Liver (tissue), 9 donors: Measurements from ENCODE around the gene FLT1. TPM values are rescaled to one million over a fixed set of nuclear protein-coding genes. Genes with fewer than 3 reads are reported as not detected.

Source experiments
- DNase-seq: peaks from one replicate; pipeline ENCODE4 v3.0.0-alpha.2; 2017; ENCODE audit warnings: low spot score
- H3K27ac ChIP-seq, 2 donors: one replicate each; pipeline ENCODE4 v1.7.0; 2013; ENCODE audit warnings: inconsistent platforms in 2 of 2, low read length in 2 of 2, control low read depth in 1 of 2, low read depth in 1 of 2, mild to moderate bottlenecking in 1 of 2
- H3K27me3 ChIP-seq, 4 donors: one replicate each; pipeline versions ENCODE4 v1.6.1 to v1.7.0; 2013; ENCODE audit warnings: low read length in 3 of 4, inconsistent platforms in 1 of 4, mild to moderate bottlenecking in 1 of 4, moderate library complexity in 1 of 4; ENCODE audit not compliant: control insufficient read depth in 4 of 4, insufficient read depth in 4 of 4
- H3K36me3 ChIP-seq, 4 donors: one replicate each; pipeline versions ENCODE4 v1.6.1 to v1.7.0; 2013; ENCODE audit warnings: low read length in 3 of 4, mild to moderate bottlenecking in 3 of 4, low read depth in 1 of 4, moderate library complexity in 1 of 4; ENCODE audit not compliant: control insufficient read depth in 4 of 4, insufficient read depth in 3 of 4
- H3K4me1 ChIP-seq, 4 donors: one replicate each; pipeline versions ENCODE4 v1.6.1 to v1.7.0; 2013; ENCODE audit warnings: low read length in 3 of 4, mild to moderate bottlenecking in 3 of 4, moderate library complexity in 1 of 4; ENCODE audit not compliant: control insufficient read depth in 4 of 4, insufficient read depth in 4 of 4
- H3K4me3 ChIP-seq, 3 donors: one replicate each; pipeline versions ENCODE4 v1.6.1 to v1.7.0; 2013; ENCODE audit warnings: low read length in 3 of 3, control low read depth in 1 of 3, low read depth in 1 of 3, mild to moderate bottlenecking in 1 of 3
- H3K9ac ChIP-seq, 2 donors: one replicate each; pipeline ENCODE4 v1.7.0; 2013; ENCODE audit warnings: low read length in 2 of 2, mild to moderate bottlenecking in 2 of 2, moderate library complexity in 2 of 2, control low read depth in 1 of 2, low read depth in 1 of 2
- H3K9me3 ChIP-seq, 4 donors: one replicate each; pipeline versions ENCODE4 v1.6.1 to v1.7.0; 2013; ENCODE audit warnings: low read length in 3 of 4; ENCODE audit not compliant: control insufficient read depth in 4 of 4
- FOXA2 ChIP-seq: IDR thresholded peaks from 2 replicates; pipeline ENCODE4 v1.6.1; 2016; ENCODE audit warnings: antibody characterized with exemption
- GABPA ChIP-seq, 2 donors: IDR thresholded peaks in 1 of 2; conservative IDR thresholded peaks in 1 of 2; 2 replicates each; pipeline ENCODE4 v1.6.1; 2016; ENCODE audit warnings: antibody characterized with exemption in 2 of 2, mild to moderate bottlenecking in 1 of 2, moderate library complexity in 1 of 2
- HNF4A ChIP-seq, 2 donors: conservative IDR thresholded peaks; 2 replicates each; pipeline ENCODE4 v1.6.1; 2016; ENCODE audit warnings: antibody characterized with exemption in 2 of 2, mild to moderate bottlenecking in 2 of 2
- HNF4G ChIP-seq: IDR thresholded peaks from 2 replicates; pipeline ENCODE4 v1.6.1; 2016; ENCODE audit warnings: antibody characterized with exemption
- JUND ChIP-seq, 2 donors: IDR thresholded peaks; 2 replicates each; pipeline ENCODE4 v1.6.1; 2016; ENCODE audit warnings: antibody characterized with exemption in 2 of 2
- NR2F2 ChIP-seq: IDR thresholded peaks from 2 replicates; pipeline ENCODE4 v1.6.1; 2016; ENCODE audit warnings: antibody characterized with exemption
- RXRA ChIP-seq, 2 donors: IDR thresholded peaks; 2 replicates each; pipeline ENCODE4 v1.6.1; 2017 to 2018; ENCODE audit warnings: antibody characterized with exemption in 2 of 2, mild to moderate bottlenecking in 1 of 2
- SP1 ChIP-seq: IDR thresholded peaks from 2 replicates; pipeline ENCODE4 v1.6.1; 2018; ENCODE audit warnings: antibody characterized with exemption, mild to moderate bottlenecking
- TAF1 ChIP-seq: conservative IDR thresholded peaks from 2 replicates; pipeline ENCODE4 v1.6.1; 2016; ENCODE audit warnings: antibody characterized with exemption, mild to moderate bottlenecking
- YY1 ChIP-seq: IDR thresholded peaks from 2 replicates; pipeline ENCODE4 v1.6.1; 2016; ENCODE audit warnings: antibody characterized with exemption, mild to moderate bottlenecking
- WGBS: extraction: QIAGEN DNeasy Blood & Tissue Kit; methylation state at CpG from one replicate; pipeline ENCODE4 v1.1.7; 2013; 5-methylcytosine and 5-hydroxymethylcytosine counted together
- polyA plus RNA-seq, 2 donors: library from polyadenylated mRNA; stranded (reverse) in 1 of 2; unstranded in 1 of 2; fragments of 200-250 nt in 1 of 2; fragments of >200 nt in 1 of 2; fragmentation: Nextera tagmentation in 1 of 2; extraction: Ambion mirVana in 1 of 2; gene quantifications; one replicate each; pipeline versions ENCODE4 v1.2.1 to v1.2.3, GENCODE V29; 2013 to 2015
- total RNA-seq, 2 donors: library from RNA; depleted of rRNA; stranded (reverse); fragments of >200 nt; gene quantifications; one replicate each; pipeline ENCODE4 v1.2.3, GENCODE V29; 2014
- TF ChIP-seq, protein P1 (sequence below): IDR thresholded peaks from 2 replicates; pipeline ENCODE4 v1.6.1; 2016; ENCODE audit warnings: antibody characterized with exemption, mild to moderate bottlenecking
- TF ChIP-seq, protein P2 (sequence below): IDR thresholded peaks from 2 replicates; pipeline ENCODE4 v1.6.1; 2016; ENCODE audit warnings: antibody characterized with exemption
- TF ChIP-seq, protein P3 (sequence below): fragments of 150-350 bp; IDR thresholded peaks from 2 replicates; pipeline ENCODE4 v1.5.1; 2017; ENCODE audit warnings: improper control_type of control experiment, low read depth, low read length; ENCODE audit not compliant: missing input control
- TF ChIP-seq, protein P4 (sequence below): IDR thresholded peaks from 2 replicates; pipeline ENCODE4 v1.6.1; 2016; ENCODE audit warnings: antibody characterized with exemption
- donor health status: healthy.
- donor health status: healthy.
- donor health status: healthy.
- donor health status: healthy.
- donor health status: healthy.

The FLT1 gene
- total and polyA plus RNA-seq, 4 donors = 4.1 to 19.7 (median 9.3) TPM

DNA sequence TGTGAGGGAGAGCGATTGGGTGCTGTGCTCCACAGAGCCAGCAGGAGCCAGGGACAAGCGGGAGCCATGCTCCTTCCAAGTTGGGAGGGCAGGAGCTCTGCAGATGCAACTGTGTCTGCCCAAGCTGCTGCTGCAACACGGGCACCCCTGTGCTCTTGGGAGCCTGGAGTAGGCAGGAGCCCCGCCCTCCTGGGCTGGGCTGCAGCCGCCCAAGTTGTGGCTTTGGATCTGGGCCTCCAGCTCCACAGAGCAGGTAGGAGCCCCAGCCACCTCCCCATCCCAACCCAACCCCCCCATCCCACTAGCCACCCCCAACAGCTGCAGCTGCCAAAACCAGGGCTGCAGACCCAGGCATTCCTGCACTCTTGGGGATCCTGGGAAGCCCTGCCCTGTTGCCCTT, 39.9 kb upstream of the FLT1 start (continued):
- TF ChIP-seq, protein P1, sequence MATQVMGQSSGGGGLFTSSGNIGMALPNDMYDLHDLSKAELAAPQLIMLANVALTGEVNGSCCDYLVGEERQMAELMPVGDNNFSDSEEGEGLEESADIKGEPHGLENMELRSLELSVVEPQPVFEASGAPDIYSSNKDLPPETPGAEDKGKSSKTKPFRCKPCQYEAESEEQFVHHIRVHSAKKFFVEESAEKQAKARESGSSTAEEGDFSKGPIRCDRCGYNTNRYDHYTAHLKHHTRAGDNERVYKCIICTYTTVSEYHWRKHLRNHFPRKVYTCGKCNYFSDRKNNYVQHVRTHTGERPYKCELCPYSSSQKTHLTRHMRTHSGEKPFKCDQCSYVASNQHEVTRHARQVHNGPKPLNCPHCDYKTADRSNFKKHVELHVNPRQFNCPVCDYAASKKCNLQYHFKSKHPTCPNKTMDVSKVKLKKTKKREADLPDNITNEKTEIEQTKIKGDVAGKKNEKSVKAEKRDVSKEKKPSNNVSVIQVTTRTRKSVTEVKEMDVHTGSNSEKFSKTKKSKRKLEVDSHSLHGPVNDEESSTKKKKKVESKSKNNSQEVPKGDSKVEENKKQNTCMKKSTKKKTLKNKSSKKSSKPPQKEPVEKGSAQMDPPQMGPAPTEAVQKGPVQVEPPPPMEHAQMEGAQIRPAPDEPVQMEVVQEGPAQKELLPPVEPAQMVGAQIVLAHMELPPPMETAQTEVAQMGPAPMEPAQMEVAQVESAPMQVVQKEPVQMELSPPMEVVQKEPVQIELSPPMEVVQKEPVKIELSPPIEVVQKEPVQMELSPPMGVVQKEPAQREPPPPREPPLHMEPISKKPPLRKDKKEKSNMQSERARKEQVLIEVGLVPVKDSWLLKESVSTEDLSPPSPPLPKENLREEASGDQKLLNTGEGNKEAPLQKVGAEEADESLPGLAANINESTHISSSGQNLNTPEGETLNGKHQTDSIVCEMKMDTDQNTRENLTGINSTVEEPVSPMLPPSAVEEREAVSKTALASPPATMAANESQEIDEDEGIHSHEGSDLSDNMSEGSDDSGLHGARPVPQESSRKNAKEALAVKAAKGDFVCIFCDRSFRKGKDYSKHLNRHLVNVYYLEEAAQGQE = no peak
- TF ChIP-seq RXRA (IDR thresholded peaks at IDR 0.05) = no peak

DNA sequence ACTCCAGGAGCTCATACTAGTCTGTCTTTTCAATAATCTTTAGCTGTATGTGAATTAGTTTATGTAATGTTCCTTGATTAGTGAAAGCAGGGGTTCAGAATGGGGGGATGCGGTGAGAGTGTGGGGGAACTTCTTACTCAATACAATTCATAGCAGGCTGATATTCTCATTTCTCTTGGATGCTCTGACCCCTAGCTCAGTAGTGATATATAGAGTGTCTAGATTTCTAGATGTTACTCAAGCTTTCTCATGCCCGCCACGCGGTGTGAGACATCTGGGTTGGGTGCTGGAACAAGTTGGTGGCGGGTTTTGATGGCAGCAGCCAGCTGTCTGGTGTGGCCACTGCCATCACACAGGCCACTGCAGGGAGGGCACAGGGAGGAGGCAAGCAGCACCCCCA, 39.3 kb upstream of the FLT1 start:
- Histone ChIP-seq H3K4me1 (peaks cover 6 to 22% (median 15%) of the 10 kb centered on the region in 4 donors), H3K36me3 (no peaks in the 10 kb centered on the region), H3K27ac (no peak overlapping the region), H3K4me3 (no peak overlapping the region), H3K9me3 (no peaks in the 10 kb centered on the region), H3K9ac (no peak overlapping the region), H3K27me3 (peaks cover 0 to 17% (median 6%) of the 10 kb centered on the region in 4 donors)
- TF ChIP-seq, protein P2, sequence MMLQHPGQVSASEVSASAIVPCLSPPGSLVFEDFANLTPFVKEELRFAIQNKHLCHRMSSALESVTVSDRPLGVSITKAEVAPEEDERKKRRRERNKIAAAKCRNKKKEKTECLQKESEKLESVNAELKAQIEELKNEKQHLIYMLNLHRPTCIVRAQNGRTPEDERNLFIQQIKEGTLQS = no peak
- TF ChIP-seq, protein P1 = no peak
- TF ChIP-seq NR2F2 (no peak), HNF4A (conservative IDR thresholded peaks at IDR 0.05) (no peak), GABPA (IDR thresholded peaks at IDR 0.05 in 1 of 2, conservative IDR thresholded peaks at IDR 0.05 in 1 of 2) (no peak), TAF1 (no peak), YY1 (no peak), JUND (IDR thresholded peaks at IDR 0.05) (no peak), HNF4G (no peak), RXRA (IDR thresholded peaks at IDR 0.05) (no peak), SP1 (no peak), FOXA2 (no peak)
- TF ChIP-seq, protein P3, sequence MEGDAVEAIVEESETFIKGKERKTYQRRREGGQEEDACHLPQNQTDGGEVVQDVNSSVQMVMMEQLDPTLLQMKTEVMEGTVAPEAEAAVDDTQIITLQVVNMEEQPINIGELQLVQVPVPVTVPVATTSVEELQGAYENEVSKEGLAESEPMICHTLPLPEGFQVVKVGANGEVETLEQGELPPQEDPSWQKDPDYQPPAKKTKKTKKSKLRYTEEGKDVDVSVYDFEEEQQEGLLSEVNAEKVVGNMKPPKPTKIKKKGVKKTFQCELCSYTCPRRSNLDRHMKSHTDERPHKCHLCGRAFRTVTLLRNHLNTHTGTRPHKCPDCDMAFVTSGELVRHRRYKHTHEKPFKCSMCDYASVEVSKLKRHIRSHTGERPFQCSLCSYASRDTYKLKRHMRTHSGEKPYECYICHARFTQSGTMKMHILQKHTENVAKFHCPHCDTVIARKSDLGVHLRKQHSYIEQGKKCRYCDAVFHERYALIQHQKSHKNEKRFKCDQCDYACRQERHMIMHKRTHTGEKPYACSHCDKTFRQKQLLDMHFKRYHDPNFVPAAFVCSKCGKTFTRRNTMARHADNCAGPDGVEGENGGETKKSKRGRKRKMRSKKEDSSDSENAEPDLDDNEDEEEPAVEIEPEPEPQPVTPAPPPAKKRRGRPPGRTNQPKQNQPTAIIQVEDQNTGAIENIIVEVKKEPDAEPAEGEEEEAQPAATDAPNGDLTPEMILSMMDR = no peak
- TF ChIP-seq, protein P4, sequence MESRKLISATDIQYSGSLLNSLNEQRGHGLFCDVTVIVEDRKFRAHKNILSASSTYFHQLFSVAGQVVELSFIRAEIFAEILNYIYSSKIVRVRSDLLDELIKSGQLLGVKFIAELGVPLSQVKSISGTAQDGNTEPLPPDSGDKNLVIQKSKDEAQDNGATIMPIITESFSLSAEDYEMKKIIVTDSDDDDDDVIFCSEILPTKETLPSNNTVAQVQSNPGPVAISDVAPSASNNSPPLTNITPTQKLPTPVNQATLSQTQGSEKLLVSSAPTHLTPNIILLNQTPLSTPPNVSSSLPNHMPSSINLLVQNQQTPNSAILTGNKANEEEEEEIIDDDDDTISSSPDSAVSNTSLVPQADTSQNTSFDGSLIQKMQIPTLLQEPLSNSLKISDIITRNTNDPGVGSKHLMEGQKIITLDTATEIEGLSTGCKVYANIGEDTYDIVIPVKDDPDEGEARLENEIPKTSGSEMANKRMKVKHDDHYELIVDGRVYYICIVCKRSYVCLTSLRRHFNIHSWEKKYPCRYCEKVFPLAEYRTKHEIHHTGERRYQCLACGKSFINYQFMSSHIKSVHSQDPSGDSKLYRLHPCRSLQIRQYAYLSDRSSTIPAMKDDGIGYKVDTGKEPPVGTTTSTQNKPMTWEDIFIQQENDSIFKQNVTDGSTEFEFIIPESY = no peak
- no peak for DNase-seq
- 71% methylated on average over 5 of the region's 5 CpGs for WGBS
